ENCODE data around the gene ERG28.

GRCh38 chr14:75614179-75614578 is 46.5 kb downstream of the ERG28 start:
- TF ChIP-seq CTCF (IDR thresholded peaks at IDR 0.05; ENCODE audit: low read depth, low read length) (no peak), EZH2phosphoT487 (IDR thresholded peaks at IDR 0.05; ENCODE audit: low read depth) (no peak)
